HG03342 (cell line): Measurements from ENCODE around the gene SHC3.

ENCODE experiments used
- ATAC-seq: cut with Tn5 transposase; IDR thresholded peaks from one replicate; pipeline ENCODE4 v1.9.1; 2021; ENCODE audit warnings: mild to moderate bottlenecking, moderate library complexity; ENCODE audit not compliant: unreplicated experiment

The SHC3 gene

DNA sequence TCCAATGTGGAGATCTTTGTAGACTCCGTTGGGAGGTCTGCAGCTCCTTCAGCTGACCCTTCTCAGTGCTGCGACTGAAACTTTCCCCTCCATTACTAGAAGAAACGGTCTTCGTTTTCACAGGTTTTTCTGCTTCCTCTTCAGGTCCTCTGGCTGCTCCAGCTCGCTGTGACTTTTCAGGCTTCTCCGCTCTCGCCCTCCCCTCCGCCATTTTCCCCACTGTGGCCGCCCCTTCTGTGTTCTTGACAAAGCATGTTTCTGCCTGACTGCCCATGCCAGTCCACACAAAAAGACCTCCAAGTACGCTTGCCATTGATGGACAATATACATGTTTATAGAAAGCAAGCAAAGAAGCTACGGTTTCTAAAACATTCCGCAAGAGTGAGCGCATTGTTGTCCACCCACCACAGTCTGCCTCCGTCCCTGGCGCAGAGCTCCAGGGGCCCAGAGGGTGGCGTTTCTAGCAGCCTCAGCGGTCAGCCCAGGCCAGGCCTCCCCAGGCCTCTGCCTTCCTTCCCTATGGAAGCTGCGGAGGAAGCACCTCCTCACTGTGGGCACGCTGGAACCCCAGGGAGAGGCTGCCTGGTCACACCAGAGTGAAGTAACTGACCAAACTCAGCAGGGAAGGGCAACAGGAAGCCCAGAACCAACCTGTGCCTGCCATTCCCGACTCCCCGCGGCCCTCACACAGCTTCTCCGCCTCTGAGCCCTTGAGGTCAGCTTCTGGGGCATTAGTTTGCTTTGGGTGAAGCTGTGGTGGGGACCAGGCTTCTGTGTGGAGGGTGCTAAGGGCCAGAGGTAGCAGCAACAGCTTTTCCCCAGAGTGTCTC, 207.3 kb downstream of the SHC3 start:
- ATAC-seq, result no peak

DNA sequence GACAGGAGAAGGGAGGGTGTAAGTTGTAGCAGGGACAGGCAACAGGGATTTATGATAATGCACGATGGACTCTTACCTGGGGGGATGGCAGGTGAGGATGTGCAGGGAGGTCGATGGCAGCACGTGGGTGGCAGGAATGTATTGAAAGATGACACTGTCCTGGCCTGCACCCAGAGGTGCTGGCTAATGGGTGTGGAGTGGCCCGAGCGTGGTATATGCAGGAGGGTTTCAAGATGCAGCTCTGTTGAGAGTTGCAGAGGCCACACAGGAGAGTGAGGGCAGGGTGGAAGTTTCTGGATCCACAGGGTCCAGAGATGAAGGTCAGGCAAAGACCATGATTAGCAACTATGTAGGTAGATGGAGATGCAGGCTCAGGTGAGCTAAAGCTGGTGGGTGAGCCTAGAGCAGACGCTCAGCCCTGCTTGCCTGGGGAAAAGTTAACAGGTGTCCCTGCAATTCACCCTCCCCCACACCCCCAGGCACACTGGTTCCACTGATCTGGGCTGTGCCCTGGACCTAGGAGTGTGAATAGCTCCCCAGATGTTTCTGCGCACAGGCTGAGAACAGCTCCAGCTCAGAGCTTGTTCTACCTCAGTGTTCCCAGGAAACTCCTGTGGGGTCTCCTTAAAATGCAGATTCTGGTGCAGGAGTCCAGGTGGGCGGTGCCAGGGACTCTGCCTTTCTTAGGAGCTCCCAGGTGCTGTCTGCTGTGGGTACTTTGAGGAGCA, 208.8 kb downstream of the SHC3 start:
- no peak for ATAC-seq

GRCh38 chr9:88968799-88969198, 209.8 kb downstream of the SHC3 start:
- ATAC-seq, result no peak

GRCh38 chr9:88966894-88967676, 211.5 kb downstream of the SHC3 start:
- no peak for ATAC-seq

DNA sequence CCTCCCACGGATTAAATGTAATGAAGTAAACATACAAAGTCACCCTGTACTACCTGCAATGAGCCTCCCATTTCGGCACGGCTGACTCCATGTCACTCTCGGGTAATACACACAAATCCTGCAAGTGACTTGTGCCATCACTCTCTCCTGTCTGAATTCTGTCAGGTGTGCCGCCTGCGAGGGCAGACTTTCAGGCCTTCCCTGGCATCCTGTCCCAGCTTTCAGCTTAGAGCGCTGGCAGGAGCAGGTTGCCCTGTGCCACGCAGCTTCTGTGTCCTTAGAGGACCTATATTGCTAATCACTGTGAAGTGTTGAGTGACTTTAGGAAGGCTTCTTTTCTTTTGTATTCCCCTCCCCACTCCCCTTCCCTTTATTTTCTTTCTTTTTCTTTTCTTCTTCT, 213.1 kb downstream of the SHC3 start:
- ATAC-seq, result no peak

DNA sequence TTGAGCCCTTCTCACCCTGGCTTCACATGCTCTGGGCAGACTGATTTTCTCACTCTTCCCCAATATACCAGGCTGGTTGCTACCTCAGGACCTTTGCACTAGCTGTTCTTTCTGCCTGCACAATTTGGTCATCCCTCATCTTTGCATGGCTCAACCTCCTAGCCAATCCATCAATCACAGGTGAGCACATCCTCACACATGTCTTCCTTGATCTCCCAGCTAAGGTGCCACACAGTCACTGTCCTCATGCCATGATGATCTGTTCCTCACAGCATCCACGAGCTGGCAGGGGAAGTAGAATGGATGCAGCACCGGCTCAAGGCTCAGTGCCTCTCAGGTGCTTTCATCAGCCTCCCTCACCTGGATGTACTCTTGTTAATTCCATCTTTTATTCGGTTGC, 218.0 kb downstream of the SHC3 start:
- no peak for ATAC-seq

DNA sequence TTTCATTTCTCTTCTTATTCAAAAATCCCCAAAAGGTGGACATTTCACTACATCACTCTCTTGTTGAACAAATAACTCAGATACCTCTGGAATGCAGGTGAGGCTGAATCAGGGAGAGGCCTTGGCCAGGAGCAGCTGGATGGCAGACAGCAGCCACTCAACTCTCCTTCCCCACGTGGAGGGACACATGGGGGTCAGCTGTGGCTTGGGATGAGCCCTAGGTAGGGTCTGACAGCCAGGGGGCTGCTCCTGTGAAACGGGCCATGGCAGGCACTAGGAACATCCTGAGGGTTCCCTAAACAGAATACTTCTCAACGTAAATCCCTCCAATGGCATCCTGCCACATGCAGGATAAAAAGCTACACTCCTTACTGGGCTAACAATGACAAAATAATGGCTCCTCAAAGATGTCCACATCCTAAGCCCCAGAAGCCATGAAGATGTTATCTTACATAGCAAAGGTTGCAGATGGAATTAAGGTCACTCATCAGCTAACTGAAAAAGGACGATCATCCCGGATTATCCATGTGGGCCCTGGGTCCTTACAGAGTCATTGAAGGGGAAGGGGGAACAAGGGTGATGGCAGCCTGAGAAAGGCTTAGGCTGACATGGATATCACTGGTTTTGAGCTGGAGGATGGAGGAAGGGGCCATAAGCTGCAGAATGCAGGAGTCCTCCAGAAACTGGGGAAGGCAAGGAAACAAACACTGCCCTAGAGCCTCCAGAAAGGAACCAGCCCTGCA, 218.7 kb downstream of the SHC3 start:
- no peak for ATAC-seq

- ATAC-seq, result no peak
Observed at GRCh38 chr9:88957526-88957925, 221.1 kb downstream of the SHC3 start.
